Measurements from ENCODE around the gene SPI1.
A peak's percentile ranks its signal among the peaks of the same experiment; 100 is the strongest.
"Not testable (repeated sequence)": the region's sequence is repeated elsewhere in the genome, so short reads cannot be mapped to it uniquely, and the experiment has no call there.

SPI1 gene

GRCh38 chr11:47334699-47335411 lies 43.5 kb downstream of the SPI1 start:
- H3K18ac ChIP-seq (ENCODE audit: low read depth in 1 of 2, low read length in 2 of 2); H3K4me3 ChIP-seq (ENCODE audit: insufficient read depth in 1 of 2, low read depth in 1 of 2, low read length in 2 of 2); H3K79me1 ChIP-seq (replicated peaks; ENCODE audit: low read length, poor library complexity, severe bottlenecking); H3K4ac ChIP-seq (ENCODE audit: low read depth in 1 of 2, low read length in 2 of 2); H3K9ac ChIP-seq (ENCODE audit: low read length); H2BK15ac ChIP-seq (ENCODE audit: low read depth, poor library complexity, severe bottlenecking); H4K8ac ChIP-seq (ENCODE audit: low read length); H2BK120ac ChIP-seq (ENCODE audit: low read depth, low read length); H3K9me3 ChIP-seq (ENCODE audit: control insufficient read depth, low read length); H2AK5ac ChIP-seq (ENCODE audit: low read length, severe bottlenecking); H3K27ac ChIP-seq (ENCODE audit: low read length, poor library complexity, severe bottlenecking); H3K23ac ChIP-seq (ENCODE audit: low read length in 2 of 2); H3K4me1 ChIP-seq (ENCODE audit: control insufficient read depth, insufficient read depth, low read depth, low read length); DNase-seq; H2BK5ac ChIP-seq (ENCODE audit: low read depth, low read length, poor library complexity, severe bottlenecking); H3K4me2 ChIP-seq (ENCODE audit: low read length, poor library complexity, severe bottlenecking); H3K14ac ChIP-seq (ENCODE audit: low read length in 2 of 2); H4K91ac ChIP-seq (ENCODE audit: low read length); H2BK12ac ChIP-seq (ENCODE audit: low read length in 2 of 2): not testable (repeated sequence)
- H2AFZ ChIP-seq (ENCODE audit: low read depth, low read length) = peak overlapping the region; percentile 10
- peaks cover 0 to 14% of the 10 kb centered on the region in 2 experiments for H3K36me3 ChIP-seq (ENCODE audit: control insufficient read depth in 1 of 2, insufficient read depth in 2 of 2, low read depth in 1 of 2, low read length in 2 of 2)
- WGBS = 93% methylated on average over 15 of the region's 16 CpGs
- peaks cover 0 to 21% of the 10 kb centered on the region in 2 experiments for H3K27me3 ChIP-seq (ENCODE audit: control insufficient read depth in 1 of 2, insufficient read depth in 1 of 2, low read length in 2 of 2)

GRCh38 chr11:47333886-47334443 lies 44.4 kb downstream of the SPI1 start:
- Histone ChIP-seq H3K27me3 (ENCODE audit: control insufficient read depth in 1 of 2, insufficient read depth in 1 of 2, low read length in 2 of 2) (peaks cover 0 to 20% of the 10 kb centered on the region in 2 experiments), H3K18ac (ENCODE audit: low read depth in 1 of 2, low read length in 2 of 2) (no peak overlapping the region), H3K79me1 (replicated peaks; ENCODE audit: low read length, poor library complexity, severe bottlenecking) (no peaks in the 10 kb centered on the region), H3K4me3 (ENCODE audit: insufficient read depth in 1 of 2, low read depth in 1 of 2, low read length in 2 of 2) (no peak overlapping the region), H3K14ac (ENCODE audit: low read length in 2 of 2) (no peak overlapping the region), H2AK5ac (ENCODE audit: low read length, severe bottlenecking) (no peak overlapping the region), H3K9me3 (ENCODE audit: control insufficient read depth, low read length) (no peaks in the 10 kb centered on the region), H3K36me3 (ENCODE audit: control insufficient read depth in 1 of 2, insufficient read depth in 2 of 2, low read depth in 1 of 2, low read length in 2 of 2) (peaks cover 0 to 22% of the 10 kb centered on the region in 2 experiments), H3K27ac (ENCODE audit: low read length, poor library complexity, severe bottlenecking) (no peak overlapping the region), H3K9ac (ENCODE audit: low read length) (no peak overlapping the region), H3K4ac (ENCODE audit: low read depth in 1 of 2, low read length in 2 of 2) (no peak overlapping the region), H2BK120ac (ENCODE audit: low read depth, low read length) (no peak overlapping the region), H2BK5ac (ENCODE audit: low read depth, low read length, poor library complexity, severe bottlenecking) (no peak overlapping the region), H3K4me1 (ENCODE audit: control insufficient read depth, insufficient read depth, low read depth, low read length) (peaks cover 9% of the 10 kb centered on the region), H3K23ac (ENCODE audit: low read length in 2 of 2) (no peak overlapping the region), H2BK15ac (ENCODE audit: low read depth, poor library complexity, severe bottlenecking) (no peak overlapping the region), H3K4me2 (ENCODE audit: low read length, poor library complexity, severe bottlenecking) (no peak overlapping the region), H4K8ac (ENCODE audit: low read length) (no peak overlapping the region), H2BK12ac (ENCODE audit: low read length in 2 of 2) (no peak overlapping the region), H2AFZ (ENCODE audit: low read depth, low read length) (no peak overlapping the region), H4K91ac (ENCODE audit: low read length) (no peak overlapping the region)
- 94% methylated on average over 8 of the region's 8 CpGs for WGBS
- DNase-seq = no peak

GRCh38 chr11:47333526-47333845 lies 44.9 kb downstream of the SPI1 start:
- Histone ChIP-seq H4K8ac (ENCODE audit: low read length) (no peak overlapping the region), H3K4me2 (ENCODE audit: low read length, poor library complexity, severe bottlenecking) (no peak overlapping the region), H2BK12ac (ENCODE audit: low read length in 2 of 2) (no peak overlapping the region), H2AFZ (ENCODE audit: low read depth, low read length) (no peak overlapping the region), H3K4me3 (ENCODE audit: insufficient read depth in 1 of 2, low read depth in 1 of 2, low read length in 2 of 2) (no peak overlapping the region), H2BK120ac (ENCODE audit: low read depth, low read length) (no peak overlapping the region), H2AK5ac (ENCODE audit: low read length, severe bottlenecking) (no peak overlapping the region), H4K91ac (ENCODE audit: low read length) (no peak overlapping the region), H2BK5ac (ENCODE audit: low read depth, low read length, poor library complexity, severe bottlenecking) (no peak overlapping the region), H3K9ac (ENCODE audit: low read length) (no peak overlapping the region), H3K4me1 (ENCODE audit: control insufficient read depth, insufficient read depth, low read depth, low read length) (peaks cover 9% of the 10 kb centered on the region), H3K4ac (ENCODE audit: low read depth in 1 of 2, low read length in 2 of 2) (no peak overlapping the region), H3K14ac (ENCODE audit: low read length in 2 of 2) (no peak overlapping the region), H3K23ac (ENCODE audit: low read length in 2 of 2) (no peak overlapping the region), H3K9me3 (ENCODE audit: control insufficient read depth, low read length) (no peaks in the 10 kb centered on the region), H3K18ac (ENCODE audit: low read depth in 1 of 2, low read length in 2 of 2) (no peak overlapping the region), H3K27me3 (ENCODE audit: control insufficient read depth in 1 of 2, insufficient read depth in 1 of 2, low read length in 2 of 2) (peaks cover 0 to 16% of the 10 kb centered on the region in 2 experiments), H3K27ac (ENCODE audit: low read length, poor library complexity, severe bottlenecking) (no peak overlapping the region), H3K36me3 (ENCODE audit: control insufficient read depth in 1 of 2, insufficient read depth in 2 of 2, low read depth in 1 of 2, low read length in 2 of 2) (peaks cover 0 to 27% of the 10 kb centered on the region in 2 experiments), H2BK15ac (ENCODE audit: low read depth, poor library complexity, severe bottlenecking) (no peak overlapping the region), H3K79me1 (replicated peaks; ENCODE audit: low read length, poor library complexity, severe bottlenecking) (no peaks in the 10 kb centered on the region)
- DNase-seq = no peak
- WGBS = 89% methylated on average over 14 of the region's 14 CpGs

- H2AK5ac ChIP-seq (ENCODE audit: low read length, severe bottlenecking) = no peak overlapping the region
- H3K9ac ChIP-seq (ENCODE audit: low read length) = no peak overlapping the region
- no peaks in the 10 kb centered on the region for H3K9me3 ChIP-seq (ENCODE audit: control insufficient read depth, low read length)
- no peak overlapping the region for H3K23ac ChIP-seq (ENCODE audit: low read length in 2 of 2)
- no peak overlapping the region for H4K91ac ChIP-seq (ENCODE audit: low read length)
- no peak overlapping the region for H2AFZ ChIP-seq (ENCODE audit: low read depth, low read length)
- no peak overlapping the region for H3K4me2 ChIP-seq (ENCODE audit: low read length, poor library complexity, severe bottlenecking)
- no peak for DNase-seq
- H4K8ac ChIP-seq (ENCODE audit: low read length) = no peak overlapping the region
- H3K18ac ChIP-seq (ENCODE audit: low read depth in 1 of 2, low read length in 2 of 2) = no peak overlapping the region
- WGBS = 94% methylated on average over 19 of the region's 20 CpGs
- no peak overlapping the region for H2BK12ac ChIP-seq (ENCODE audit: low read length in 2 of 2)
- H2BK120ac ChIP-seq (ENCODE audit: low read depth, low read length) = no peak overlapping the region
- no peak overlapping the region for H3K14ac ChIP-seq (ENCODE audit: low read length in 2 of 2)
- no peak overlapping the region for H3K27ac ChIP-seq (ENCODE audit: low read length, poor library complexity, severe bottlenecking)
- H2BK15ac ChIP-seq (ENCODE audit: low read depth, poor library complexity, severe bottlenecking) = no peak overlapping the region
- H3K27me3 ChIP-seq (ENCODE audit: control insufficient read depth in 1 of 2, insufficient read depth in 1 of 2, low read length in 2 of 2) = peaks cover 0 to 11% of the 10 kb centered on the region in 2 experiments
- peaks cover 9% of the 10 kb centered on the region for H3K4me1 ChIP-seq (ENCODE audit: control insufficient read depth, insufficient read depth, low read depth, low read length)
- no peak overlapping the region for H2BK5ac ChIP-seq (ENCODE audit: low read depth, low read length, poor library complexity, severe bottlenecking)
- no peak overlapping the region for H3K4ac ChIP-seq (ENCODE audit: low read depth in 1 of 2, low read length in 2 of 2)
- H3K4me3 ChIP-seq (ENCODE audit: insufficient read depth in 1 of 2, low read depth in 1 of 2, low read length in 2 of 2) = no peak overlapping the region
- H3K79me1 ChIP-seq (replicated peaks; ENCODE audit: low read length, poor library complexity, severe bottlenecking) = no peaks in the 10 kb centered on the region
- peaks cover 0 to 32% of the 10 kb centered on the region in 2 experiments for H3K36me3 ChIP-seq (ENCODE audit: control insufficient read depth in 1 of 2, insufficient read depth in 2 of 2, low read depth in 1 of 2, low read length in 2 of 2)
These were observed 45.4 kb downstream of the SPI1 start for GRCh38 chr11:47332791-47333525.
